Tibial artery (tissue), 4 donors: ENCODE measurements around the gene PDXK.

Experiments used
- DNase-seq, 2 donors: peaks; one replicate each; pipeline ENCODE4 v3.0.0-alpha.2; 2019
- H3K27ac ChIP-seq, 2 donors: fragments of 200-600 bp; sonication (generic) in 1 of 2; 1 replicate in 1 of 2; 2 replicates in 1 of 2; pipeline ENCODE4 v1.5.1; 2018 to 2019; ENCODE audit warnings: mild to moderate bottlenecking in 1 of 2
- H3K27me3 ChIP-seq, 2 donors: fragments of 200-600 bp; sonication (generic) in 1 of 2; one replicate each; pipeline versions ENCODE4 v1.5.1 to v1.6.0; 2016 to 2019
- H3K36me3 ChIP-seq, 3 donors: fragments of 200-600 bp; sonication (generic) in 2 of 3; one replicate each; pipeline ENCODE4 v1.5.1; 2016 to 2019; ENCODE audit warnings: mild to moderate bottlenecking in 2 of 3
- H3K4me1 ChIP-seq, 4 donors: fragments of 200-600 bp; sonication (generic) in 2 of 4; 1 replicate in 3 of 4; 2 replicates in 1 of 4; pipeline ENCODE4 v1.5.1; 2016 to 2019
- H3K4me3 ChIP-seq, 2 donors: fragments of 200-600 bp; sonication (generic) in 1 of 2; 1 replicate in 1 of 2; 2 replicates in 1 of 2; pipeline ENCODE4 v1.5.1; 2018 to 2019; ENCODE audit warnings: mild to moderate bottlenecking in 2 of 2
- H3K9me3 ChIP-seq, 3 donors: fragments of 200-600 bp; sonication (generic) in 1 of 3; one replicate each; pipeline ENCODE4 v1.5.1; 2016 to 2019
- CTCF ChIP-seq, 2 experiments: fragments of 200-600 bp in 1 of 2; fragments of 450-650 bp in 1 of 2; IDR thresholded peaks; one replicate each; pipeline ENCODE4 v1.5.1; 2017 to 2019; ENCODE audit warnings: antibody characterized with exemption in 2 of 2, mild to moderate bottlenecking in 1 of 2, moderate library complexity in 1 of 2
- intact Hi-C: fragments of 100-400 bp; cut with DNase I; formaldehyde crosslinking; loops from one replicate; pipeline ENCODE4 v1.15.0; 2023; ENCODE audit warnings: low total_unique reads

The PDXK gene

GRCh38 chr21:43771698-43772424 lies 52.9 kb downstream of the PDXK start:
- no peaks in the 10 kb centered on the region for H3K27me3 ChIP-seq
- H3K9me3 ChIP-seq: no peaks in the 10 kb centered on the region
- DNase-seq: no peak
- peaks cover 0 to 27% (median 17%) of the 10 kb centered on the region in 4 donors for H3K4me1 ChIP-seq
- H3K36me3 ChIP-seq: peaks cover 17 to 23% (median 18%) of the 10 kb centered on the region in 3 donors
- intact Hi-C loops: no loop called here
- no peak for TF ChIP-seq CTCF (IDR thresholded peaks at IDR 0.05)
- H3K27ac ChIP-seq: no peak overlapping the region
- H3K4me3 ChIP-seq: no peak overlapping the region

- peaks cover 0 to 27% (median 17%) of the 10 kb centered on the region in 4 donors for H3K4me1 ChIP-seq
- TF ChIP-seq CTCF (IDR thresholded peaks at IDR 0.05): no peak
- intact Hi-C loops: no loop called here
- H3K4me3 ChIP-seq: no peak overlapping the region
- no peak for DNase-seq
- H3K27me3 ChIP-seq: no peaks in the 10 kb centered on the region
- H3K9me3 ChIP-seq: no peaks in the 10 kb centered on the region
- peaks cover 17 to 23% (median 18%) of the 10 kb centered on the region in 3 donors for H3K36me3 ChIP-seq
- H3K27ac ChIP-seq: no peak overlapping the region
These were observed 53.5 kb downstream of the PDXK start for GRCh38 chr21:43772425-43772821.

DNA sequence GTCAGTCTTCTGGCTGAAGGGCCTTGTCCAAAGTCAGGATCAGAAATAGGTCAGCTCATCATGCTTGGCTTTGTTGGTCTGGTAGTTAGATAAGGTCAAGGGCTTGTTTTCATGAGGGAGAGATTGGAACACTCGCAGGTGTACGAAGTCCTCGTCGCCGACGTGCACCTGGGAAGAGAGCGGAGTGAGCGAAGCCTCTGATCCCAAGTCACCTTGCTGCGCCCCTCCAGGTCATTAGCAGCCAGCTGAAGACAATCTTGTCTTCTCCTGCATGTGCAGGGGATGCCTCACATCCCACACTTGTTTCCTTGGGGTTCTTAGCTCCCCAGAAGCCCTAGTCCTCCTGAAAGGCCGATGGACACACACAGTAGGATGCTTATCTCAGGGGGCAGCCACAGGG lies 55.2 kb downstream of the PDXK start:
- Histone ChIP-seq H3K36me3 (peaks cover 17 to 23% (median 18%) of the 10 kb centered on the region in 3 donors), H3K4me3 (no peak overlapping the region), H3K4me1 (peaks cover 0 to 18% (median 11%) of the 10 kb centered on the region in 4 donors), H3K9me3 (no peaks in the 10 kb centered on the region), H3K27ac (no peak overlapping the region), H3K27me3 (no peaks in the 10 kb centered on the region)
- intact Hi-C loops: no loop called here
- DNase-seq: no peak
- TF ChIP-seq CTCF (IDR thresholded peaks at IDR 0.05): no peak

GRCh38 chr21:43775190-43775589 lies 56.3 kb downstream of the PDXK start:
- Histone ChIP-seq H3K27me3 (no peaks in the 10 kb centered on the region), H3K4me3 (peak overlapping the region; percentile 81 to 97), H3K27ac (peak overlapping the region; percentile 88 to 90), H3K4me1 (peaks cover 0 to 18% (median 11%) of the 10 kb centered on the region in 4 donors), H3K36me3 (peaks cover 17 to 23% (median 18%) of the 10 kb centered on the region in 3 donors), H3K9me3 (no peaks in the 10 kb centered on the region)
- intact Hi-C loops: no loop called here
- no peak for TF ChIP-seq CTCF (IDR thresholded peaks at IDR 0.05)
- no peak for DNase-seq

DNA sequence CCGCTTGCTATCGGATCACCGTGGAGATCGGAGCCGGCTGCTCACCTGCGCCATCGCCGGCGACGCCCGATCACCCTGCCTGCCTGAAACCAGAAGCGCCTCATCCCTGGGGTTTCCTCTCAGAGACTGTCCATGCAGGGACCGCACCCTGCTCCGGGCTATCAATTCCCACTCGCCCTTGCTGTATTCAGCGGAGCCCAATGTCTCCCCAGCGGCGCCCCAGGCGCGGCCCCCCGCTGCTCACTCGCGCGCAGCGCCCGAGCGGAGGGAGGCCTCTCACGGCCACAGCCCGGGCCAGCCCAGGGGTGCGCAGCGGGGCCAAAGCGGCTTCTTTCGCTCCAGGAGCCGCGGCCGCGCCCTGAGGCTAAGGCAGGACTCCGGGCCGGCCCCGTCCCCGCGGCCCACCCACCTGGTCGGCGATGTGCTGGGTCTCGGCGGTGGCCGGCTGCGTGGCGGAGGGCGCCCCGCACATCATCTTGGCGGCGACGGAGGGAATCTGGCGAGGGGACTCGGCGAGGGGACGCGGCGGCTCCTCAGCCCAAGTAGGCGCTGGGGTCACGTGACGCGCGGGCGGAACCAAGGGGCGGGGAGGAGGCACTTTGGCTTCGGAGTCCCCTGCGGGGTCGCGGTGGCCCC lies 57.0 kb downstream of the PDXK start, which contains the start of gene CSTB:
Gene CSTB (minus strand): TSS at position 514 of the 636 bp plus-strand sequence. CDS start 39 bp downstream, at position 475.
- H3K4me1 ChIP-seq: peaks cover 0 to 18% (median 11%) of the 10 kb centered on the region in 4 donors
- peak within 1 kb of the TSS; percentile 81 to 97 for H3K4me3 ChIP-seq
- no peaks in the 10 kb centered on the region for H3K27me3 ChIP-seq
- no peak for TF ChIP-seq CTCF (IDR thresholded peaks at IDR 0.05)
- intact Hi-C loops: no loop called here
- peak within 1 kb of the TSS; percentile 88 to 90 for H3K27ac ChIP-seq
- H3K9me3 ChIP-seq: no peaks in the 10 kb centered on the region
- peak; percentile 83 to 89 for DNase-seq
- H3K36me3 ChIP-seq: peaks cover 17 to 23% (median 18%) of the 10 kb centered on the region in 3 donors
